ENCODE measurements around the gene MDK. TPM values are rescaled to one million over a fixed set of nuclear protein-coding genes. Genes with fewer than 3 reads are reported as not detected.

The MDK gene
- total and polyA plus RNA-seq, 8 donors: 5.5 to 151 (median 25.8) TPM

GRCh38 chr11:46357483-46357936, 24.0 kb upstream of the MDK start:
- DNase-seq: peak; percentile 68 to 86
- WGBS, 5 donors: 27 to 58% (median 45%) methylated on average over 11 of the region's 11 CpGs
- Histone ChIP-seq H3K4me1 (peaks cover 40 to 89% (median 77%) of the 10 kb centered on the region in 4 donors), H3K27ac (peak overlapping the region; percentile 26 to 79 (median 67)), H3K4me3 (peak overlapping the region in 1 of 4 donors; percentile 22), H3K27me3 (no peaks in the 10 kb centered on the region), H3K9me3 (no peaks in the 10 kb centered on the region), H3K36me3 (peaks cover 0 to 17% (median 5%) of the 10 kb centered on the region in 4 donors)
- intact Hi-C loops (cut with DNase I; ENCODE audit: low total_unique reads): no loop called here
- TF ChIP-seq EP300 (IDR thresholded peaks at IDR 0.05) (no peak), POLR2AphosphoS5 (IDR thresholded peaks at IDR 0.05) (peak in 2 of 3 donors; percentile 44 to 63)

- no peak for DNase-seq
- intact Hi-C loops (cut with DNase I; ENCODE audit: low total_unique reads): no loop called here
- no peak for TF ChIP-seq EP300 (IDR thresholded peaks at IDR 0.05)
- no peak for TF ChIP-seq CTCF (IDR thresholded peaks at IDR 0.05)
- no peak for TF ChIP-seq POLR2A (IDR thresholded peaks at IDR 0.05)
- no peak for TF ChIP-seq POLR2AphosphoS5 (IDR thresholded peaks at IDR 0.05)
- peak overlapping the region in 1 of 5 donors; percentile 85 for H3K27ac ChIP-seq
- peaks cover 53 to 89% (median 72%) of the 10 kb centered on the region in 4 donors for H3K4me1 ChIP-seq
- no peak overlapping the region for H3K4me3 ChIP-seq
- WGBS, 5 donors: 61 to 74% (median 69%) methylated on average over 1 of the region's 1 CpG
- peaks cover 0 to 6% (median 5%) of the 10 kb centered on the region in 4 donors for H3K36me3 ChIP-seq
- H3K27me3 ChIP-seq: no peaks in the 10 kb centered on the region
- H3K9me3 ChIP-seq: no peaks in the 10 kb centered on the region
Observed at GRCh38 chr11:46359953-46360352, 21.5 kb upstream of the MDK start.

GRCh38 chr11:46360878-46361277, 20.6 kb upstream of the MDK start:
- Histone ChIP-seq H3K27ac (peak overlapping the region; percentile 25 to 86 (median 81)), H3K4me3 (peak overlapping the region; percentile 31 to 43 (median 40)), H3K4me1 (peaks cover 53 to 80% (median 67%) of the 10 kb centered on the region in 4 donors), H3K9me3 (no peaks in the 10 kb centered on the region), H3K27me3 (no peaks in the 10 kb centered on the region), H3K36me3 (peaks cover 0 to 6% (median 5%) of the 10 kb centered on the region in 4 donors)
- no peak for DNase-seq
- 42 to 58% (median 51%) methylated on average over 6 to 7 of the region's 7 CpGs for WGBS, 5 donors
- intact Hi-C loops (cut with DNase I; ENCODE audit: low total_unique reads): no loop called here
- no peak for TF ChIP-seq POLR2AphosphoS5 (IDR thresholded peaks at IDR 0.05)

- peak in 1 of 2 donors; percentile 91 for DNase-seq
- Histone ChIP-seq H3K9me3 (no peaks in the 10 kb centered on the region), H3K4me3 (peak overlapping the region; percentile 31 to 43 (median 40)), H3K27me3 (no peaks in the 10 kb centered on the region), H3K27ac (peak overlapping the region; percentile 26 to 86 (median 81)), H3K36me3 (peaks cover 0 to 6% (median 3%) of the 10 kb centered on the region in 4 donors), H3K4me1 (peaks cover 50 to 75% (median 61%) of the 10 kb centered on the region in 4 donors)
- 11 to 36% (median 24%) methylated on average over 21 to 26 of the region's 26 CpGs for WGBS, 5 donors
- intact Hi-C loops (cut with DNase I; ENCODE audit: low total_unique reads): no loop called here
- TF ChIP-seq POLR2A (IDR thresholded peaks at IDR 0.05): no peak
- peak; percentile 15 to 56 (median 33) for TF ChIP-seq POLR2AphosphoS5 (IDR thresholded peaks at IDR 0.05)
Observed at GRCh38 chr11:46361283-46362155, 19.9 kb upstream of the MDK start.

- Histone ChIP-seq H3K4me1 (peaks cover 42 to 75% (median 60%) of the 10 kb centered on the region in 4 donors), H3K9me3 (no peaks in the 10 kb centered on the region), H3K27me3 (no peaks in the 10 kb centered on the region), H3K4me3 (peak overlapping the region; percentile 31 to 43 (median 40)), H3K27ac (peak overlapping the region; percentile 39 to 86 (median 81)), H3K36me3 (peaks cover 0 to 10% (median 7%) of the 10 kb centered on the region in 4 donors)
- 76 to 87% (median 83%) methylated on average over 16 to 20 of the region's 20 CpGs for WGBS, 5 donors
- intact Hi-C loops (cut with DNase I; ENCODE audit: low total_unique reads): no loop called here
- no peak for TF ChIP-seq POLR2A (IDR thresholded peaks at IDR 0.05)
- TF ChIP-seq POLR2AphosphoS5 (IDR thresholded peaks at IDR 0.05): no peak
- TF ChIP-seq EP300 (IDR thresholded peaks at IDR 0.05): no peak
- no peak for TF ChIP-seq CTCF (IDR thresholded peaks at IDR 0.05)
- no peak for DNase-seq
Observed at GRCh38 chr11:46362156-46363030, 19.1 kb upstream of the MDK start.

Data from stomach (tissue), 9 donors.